HL-60 (cell line): ENCODE results near the gene SLC49A4.

Experiments
- DNase-seq, 2 experiments: peaks; one replicate each; pipeline ENCODE4 v3.0.0-alpha.2; 2010 to 2020; ENCODE audit warnings: low read depth in 1 of 2, low spot score in 1 of 2
- H3K27ac ChIP-seq: fragments of 250-450 bp; sonication (Bioruptor Pico); replicated peaks from 2 replicates; pipeline ENCODE4 v1.5.1; 2020; ENCODE audit warnings: mild to moderate bottlenecking, moderate library complexity
- H3K27me3 ChIP-seq: fragments of 250-450 bp; sonication (Bioruptor Pico); 2 replicates; pipeline ENCODE4 v1.5.1; 2021; ENCODE audit warnings: mild to moderate bottlenecking, moderate library complexity; ENCODE audit not compliant: insufficient read depth, poor library complexity, severe bottlenecking
- H3K4me3 ChIP-seq: replicated peaks from 2 replicates; pipeline ENCODE4 v1.5.1; 2011; ENCODE audit warnings: mild to moderate bottlenecking, control low read depth, low read length; ENCODE audit not compliant: insufficient read depth
- GABPA ChIP-seq: IDR thresholded peaks from 2 replicates; pipeline ENCODE4 v1.6.1; 2012; ENCODE audit warnings: low read depth
- POLR2AphosphoS5 ChIP-seq: IDR thresholded peaks from 2 replicates; pipeline ENCODE4 v1.6.1; 2012; ENCODE audit warnings: low read depth
- SPI1 ChIP-seq: IDR thresholded peaks from 2 replicates; pipeline ENCODE4 v1.6.1; 2012; ENCODE audit warnings: low read depth, mild to moderate bottlenecking, borderline replicate concordance
- TF ChIP-seq, protein P1 (sequence below): IDR thresholded peaks from one replicate; pipeline ENCODE4 v1.5.1; 2011; ENCODE audit warnings: low read length, control low read depth, inconsistent platforms; ENCODE audit not compliant: insufficient read depth
- TF ChIP-seq, protein P2 (sequence below): IDR thresholded peaks from 2 replicates; pipeline ENCODE4 v1.6.1; 2012; ENCODE audit warnings: low read depth; ENCODE audit not compliant: insufficient replicate concordance

Gene SLC49A4

DNA sequence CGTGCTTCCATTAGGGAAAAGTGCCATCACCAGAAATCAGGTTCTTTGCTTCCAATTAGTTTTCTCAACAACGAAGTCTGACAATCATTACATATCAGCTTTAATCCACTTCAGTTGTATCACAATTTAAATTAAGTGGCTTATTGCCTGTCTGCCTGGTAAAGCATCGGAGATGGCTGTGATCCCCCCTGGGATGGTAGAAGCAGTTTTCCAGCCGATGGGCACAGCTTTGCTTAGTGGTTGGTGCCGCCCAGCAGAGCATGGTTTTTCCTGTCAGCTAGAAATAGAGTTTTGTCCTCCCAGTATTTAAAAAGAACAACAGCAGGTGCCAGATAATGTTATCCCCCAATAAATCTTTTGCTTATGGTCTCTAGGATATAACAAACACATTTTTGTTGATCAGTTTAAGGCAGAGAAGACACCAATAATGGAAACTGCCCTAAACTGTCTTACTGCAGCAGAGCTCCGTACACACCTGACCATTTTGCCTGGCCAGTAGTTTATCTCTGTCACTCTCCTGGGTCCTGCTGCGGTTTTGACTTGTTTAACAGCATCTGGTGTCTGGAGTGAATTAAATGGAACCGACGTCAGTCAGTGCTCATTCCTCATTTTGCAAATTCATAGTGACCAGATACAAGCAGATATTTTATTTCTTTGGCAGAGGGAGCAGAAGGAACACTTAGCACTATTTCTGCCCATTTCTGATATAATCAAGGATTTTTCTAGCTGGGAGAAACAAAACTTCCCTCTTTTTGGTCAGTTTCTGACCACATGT, 79.1 kb downstream of the SLC49A4 start:
- Histone ChIP-seq H3K27ac (no peak overlapping the region), H3K27me3 (no peaks in the 10 kb centered on the region), H3K4me3 (no peak overlapping the region)
- no peak for TF ChIP-seq POLR2AphosphoS5
- TF ChIP-seq GABPA, result no peak
- no peak for TF ChIP-seq SPI1
- TF ChIP-seq, protein P1, sequence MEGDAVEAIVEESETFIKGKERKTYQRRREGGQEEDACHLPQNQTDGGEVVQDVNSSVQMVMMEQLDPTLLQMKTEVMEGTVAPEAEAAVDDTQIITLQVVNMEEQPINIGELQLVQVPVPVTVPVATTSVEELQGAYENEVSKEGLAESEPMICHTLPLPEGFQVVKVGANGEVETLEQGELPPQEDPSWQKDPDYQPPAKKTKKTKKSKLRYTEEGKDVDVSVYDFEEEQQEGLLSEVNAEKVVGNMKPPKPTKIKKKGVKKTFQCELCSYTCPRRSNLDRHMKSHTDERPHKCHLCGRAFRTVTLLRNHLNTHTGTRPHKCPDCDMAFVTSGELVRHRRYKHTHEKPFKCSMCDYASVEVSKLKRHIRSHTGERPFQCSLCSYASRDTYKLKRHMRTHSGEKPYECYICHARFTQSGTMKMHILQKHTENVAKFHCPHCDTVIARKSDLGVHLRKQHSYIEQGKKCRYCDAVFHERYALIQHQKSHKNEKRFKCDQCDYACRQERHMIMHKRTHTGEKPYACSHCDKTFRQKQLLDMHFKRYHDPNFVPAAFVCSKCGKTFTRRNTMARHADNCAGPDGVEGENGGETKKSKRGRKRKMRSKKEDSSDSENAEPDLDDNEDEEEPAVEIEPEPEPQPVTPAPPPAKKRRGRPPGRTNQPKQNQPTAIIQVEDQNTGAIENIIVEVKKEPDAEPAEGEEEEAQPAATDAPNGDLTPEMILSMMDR, result no peak
- TF ChIP-seq, protein P2, sequence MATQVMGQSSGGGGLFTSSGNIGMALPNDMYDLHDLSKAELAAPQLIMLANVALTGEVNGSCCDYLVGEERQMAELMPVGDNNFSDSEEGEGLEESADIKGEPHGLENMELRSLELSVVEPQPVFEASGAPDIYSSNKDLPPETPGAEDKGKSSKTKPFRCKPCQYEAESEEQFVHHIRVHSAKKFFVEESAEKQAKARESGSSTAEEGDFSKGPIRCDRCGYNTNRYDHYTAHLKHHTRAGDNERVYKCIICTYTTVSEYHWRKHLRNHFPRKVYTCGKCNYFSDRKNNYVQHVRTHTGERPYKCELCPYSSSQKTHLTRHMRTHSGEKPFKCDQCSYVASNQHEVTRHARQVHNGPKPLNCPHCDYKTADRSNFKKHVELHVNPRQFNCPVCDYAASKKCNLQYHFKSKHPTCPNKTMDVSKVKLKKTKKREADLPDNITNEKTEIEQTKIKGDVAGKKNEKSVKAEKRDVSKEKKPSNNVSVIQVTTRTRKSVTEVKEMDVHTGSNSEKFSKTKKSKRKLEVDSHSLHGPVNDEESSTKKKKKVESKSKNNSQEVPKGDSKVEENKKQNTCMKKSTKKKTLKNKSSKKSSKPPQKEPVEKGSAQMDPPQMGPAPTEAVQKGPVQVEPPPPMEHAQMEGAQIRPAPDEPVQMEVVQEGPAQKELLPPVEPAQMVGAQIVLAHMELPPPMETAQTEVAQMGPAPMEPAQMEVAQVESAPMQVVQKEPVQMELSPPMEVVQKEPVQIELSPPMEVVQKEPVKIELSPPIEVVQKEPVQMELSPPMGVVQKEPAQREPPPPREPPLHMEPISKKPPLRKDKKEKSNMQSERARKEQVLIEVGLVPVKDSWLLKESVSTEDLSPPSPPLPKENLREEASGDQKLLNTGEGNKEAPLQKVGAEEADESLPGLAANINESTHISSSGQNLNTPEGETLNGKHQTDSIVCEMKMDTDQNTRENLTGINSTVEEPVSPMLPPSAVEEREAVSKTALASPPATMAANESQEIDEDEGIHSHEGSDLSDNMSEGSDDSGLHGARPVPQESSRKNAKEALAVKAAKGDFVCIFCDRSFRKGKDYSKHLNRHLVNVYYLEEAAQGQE, result no peak
- DNase-seq, result no peak

DNA sequence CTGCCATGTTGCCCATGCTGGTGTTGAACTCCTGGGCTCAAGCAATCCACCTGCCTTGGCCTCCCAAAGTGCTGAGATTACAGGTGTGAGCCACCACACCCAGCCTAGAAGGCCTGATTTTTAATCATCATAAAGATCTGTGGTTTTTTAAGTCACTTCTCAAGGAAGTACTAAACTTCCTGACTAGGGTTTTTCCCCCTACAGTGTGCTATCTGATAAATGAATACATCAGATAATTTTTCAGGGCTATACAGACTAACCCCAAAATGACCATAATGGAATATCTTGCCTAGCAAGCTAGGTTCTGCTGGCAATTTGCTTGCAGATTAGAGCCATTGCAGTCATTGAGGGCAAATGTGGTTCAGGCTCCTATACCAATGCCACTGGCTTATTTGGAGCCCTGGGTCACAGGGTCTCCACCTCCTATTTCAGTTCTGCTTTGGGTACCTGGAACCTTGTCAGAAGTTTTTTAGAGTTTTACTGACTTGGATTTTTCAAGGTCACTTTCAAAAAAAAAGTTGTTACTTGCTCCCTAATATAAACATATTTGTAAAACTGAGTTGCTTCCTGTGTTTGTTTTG, 80.8 kb downstream of the SLC49A4 start:
- DNase-seq, result no peak
- Histone ChIP-seq H3K4me3 (no peak overlapping the region), H3K27ac (no peak overlapping the region), H3K27me3 (no peaks in the 10 kb centered on the region)
- TF ChIP-seq, protein P1, result no peak
- TF ChIP-seq SPI1 (no peak), GABPA (no peak), POLR2AphosphoS5 (no peak)
- TF ChIP-seq, protein P2, result no peak

DNA sequence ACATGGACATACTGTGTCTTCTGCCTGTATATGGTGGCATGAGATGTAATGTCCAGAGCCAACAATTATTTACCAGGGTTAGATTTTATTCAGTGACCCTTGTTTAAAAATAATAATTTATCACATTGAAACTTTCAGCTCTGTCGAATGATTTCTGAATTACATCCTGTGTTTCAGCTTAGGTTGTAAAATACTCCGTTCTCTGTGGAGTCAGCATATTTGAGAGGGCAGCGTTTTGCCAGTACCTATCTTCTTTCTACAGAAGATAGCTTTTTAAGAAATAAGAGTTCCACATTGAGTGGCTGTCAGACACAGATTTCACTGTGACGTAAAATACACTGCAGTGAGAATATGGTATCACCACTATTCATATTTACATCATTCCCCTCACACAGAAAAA, 85.3 kb downstream of the SLC49A4 start:
- Histone ChIP-seq H3K4me3 (no peak overlapping the region), H3K27me3 (no peaks in the 10 kb centered on the region), H3K27ac (no peak overlapping the region)
- no peak for DNase-seq
- TF ChIP-seq, protein P1, result no peak
- TF ChIP-seq SPI1 (no peak), GABPA (no peak), POLR2AphosphoS5 (no peak)
- TF ChIP-seq, protein P2, result no peak
